ENCODE data around the gene PFKL. TPM values are rescaled to one million over a fixed set of nuclear protein-coding genes. Genes with fewer than 3 reads are reported as not detected.

PFKL gene
- total and polyA plus RNA-seq, 2 experiments from 2014 or later, result 40.3 to 106 TPM

- TF ChIP-seq REST (IDR thresholded peaks at IDR 0.05; ENCODE audit: unreplicated experiment), result no peak
- TF ChIP-seq CTCF (conservative IDR thresholded peaks at IDR 0.05; ENCODE audit: low read depth in 2 of 2), result no peak
- TF ChIP-seq CREB1 (CRISPR knock-in tag; IDR thresholded peaks at IDR 0.05; ENCODE audit: low read depth), result no peak
These were observed 4.2 kb upstream of the PFKL start (continued) for GRCh38 chr21:44295646-44296045.

DNA sequence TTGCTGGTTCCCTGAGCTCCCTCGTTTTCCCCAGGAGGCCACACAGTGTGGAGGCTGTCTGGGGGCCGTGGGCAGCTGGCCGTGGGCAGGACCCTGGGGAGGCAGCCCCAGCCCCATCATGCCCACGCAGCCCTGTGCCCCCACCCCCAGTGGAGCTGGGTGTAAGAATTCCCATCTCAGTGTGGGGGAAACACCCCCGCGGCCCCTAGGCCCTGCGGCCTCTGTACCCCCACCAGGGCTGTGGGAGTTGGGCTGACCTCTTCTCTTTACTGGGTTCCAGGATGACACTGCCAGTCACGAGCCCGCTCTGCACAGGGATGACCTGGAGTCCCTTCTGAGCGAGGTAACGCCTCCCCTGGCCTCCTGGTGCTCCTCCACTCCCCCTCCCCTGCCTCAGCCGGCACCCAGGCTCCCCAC is 3.7 kb upstream of the PFKL start:
- ATAC-seq, result no peak
- TF ChIP-seq EZH2 (IDR thresholded peaks at IDR 0.05; ENCODE audit: low read depth, unreplicated experiment) (no peak), ZNF331 (CRISPR knock-in tag; IDR thresholded peaks at IDR 0.05; ENCODE audit: low read depth) (no peak)
- peaks cover 10% of the 10 kb centered on the region for H3K27me3 Mint-ChIP-seq (ENCODE audit: insufficient read depth, low read depth, poor library complexity)

DNA sequence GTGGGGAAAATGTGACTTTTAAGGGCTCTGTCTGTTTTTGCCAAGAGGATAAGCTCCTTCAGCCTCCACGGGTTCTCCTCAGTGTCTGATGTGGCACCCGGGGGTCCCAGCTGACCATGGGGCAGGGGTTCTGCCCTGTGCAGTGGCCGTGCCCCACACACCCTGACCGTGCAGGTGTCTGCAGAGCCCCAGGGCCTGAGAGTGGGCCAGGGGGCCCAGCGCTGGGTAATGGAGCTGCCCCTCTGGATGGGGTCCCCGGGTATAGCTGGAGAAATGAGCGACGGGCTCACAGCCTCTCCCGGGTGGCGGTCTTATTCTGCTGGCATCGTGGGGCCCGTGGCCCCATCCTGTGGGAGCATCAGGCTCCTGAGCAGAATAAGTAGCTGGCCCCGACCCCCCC is 2.9 kb upstream of the PFKL start:
- Histone ChIP-seq H4K20me1 (replicated peaks; ENCODE audit: insufficient read depth) (no peaks in the 10 kb centered on the region), H3K79me2 (replicated peaks; ENCODE audit: insufficient read depth) (0 out of 2 replicates have a peak, but pooled peaks cover 3% of the 10 kb centered on the region), H3K36me3 (ENCODE audit: insufficient read depth) (no peaks in the 10 kb centered on the region), H3K4me2 (no peak overlapping the region), H3K27ac (ENCODE audit: low read depth) (no peak overlapping the region), H2AFZ (no peak overlapping the region), H3K27me3 (ENCODE audit: insufficient read depth) (peaks cover 10% of the 10 kb centered on the region; the same call in 1 of the 2 replicates), H3F3A (replicated peaks; ENCODE audit: low read depth) (0 out of 2 replicates have a peak, but pooled peaks cover 4% of the 10 kb centered on the region), H3K4me3 (no peak overlapping the region), H3K4me1 (ENCODE audit: insufficient read depth) (no peaks in the 10 kb centered on the region), H3K9me2 (ENCODE audit: insufficient read depth) (no peaks in the 10 kb centered on the region)
- no peak overlapping the region for H3K27ac Mint-ChIP-seq
- TF ChIP-seq ETS1 (IDR thresholded peaks at IDR 0.05), result no peak
- TF ChIP-seq ZNF331 (CRISPR knock-in tag; IDR thresholded peaks at IDR 0.05; ENCODE audit: low read depth), result no peak
- no peak for TF ChIP-seq STAT1 (IDR thresholded peaks at IDR 0.05; ENCODE audit: unreplicated experiment)
- TF ChIP-seq JUNB (IDR thresholded peaks at IDR 0.05; ENCODE audit: unreplicated experiment), result no peak
- no peak for TF ChIP-seq EZH2 (IDR thresholded peaks at IDR 0.05; ENCODE audit: low read depth, unreplicated experiment)
- TF ChIP-seq NANOG (IDR thresholded peaks at IDR 0.05; ENCODE audit: borderline replicate concordance), result no peak
- no peak for TF ChIP-seq ZNF114 (CRISPR knock-in tag; IDR thresholded peaks at IDR 0.05)
- TF ChIP-seq POLR2AphosphoS5 (IDR thresholded peaks at IDR 0.05; ENCODE audit: low read depth), result no peak
- 0 out of 3 replicates have a peak, but pooled peaks cover 4% of the 10 kb centered on the region for H3K4me1 Mint-ChIP-seq
- H3K36me3 Mint-ChIP-seq (ENCODE audit: low read depth), result no peaks in the 10 kb centered on the region
- H3K4me3 Mint-ChIP-seq, result no peak overlapping the region
- H3K9me3 Mint-ChIP-seq, result no peaks in the 10 kb centered on the region
- peaks cover 10% of the 10 kb centered on the region for H3K27me3 Mint-ChIP-seq (ENCODE audit: insufficient read depth, low read depth, poor library complexity)
- DNase-seq (ENCODE audit: low spot score), result no peak
- no peak for ATAC-seq

More for the DNA sequence above, 3.7 kb upstream of the PFKL start:
- H3K4me1 Mint-ChIP-seq, result 0 out of 3 replicates have a peak, but pooled peaks cover 4% of the 10 kb centered on the region
- Histone ChIP-seq H3K27ac (ENCODE audit: low read depth) (no peak overlapping the region), H3K9me2 (ENCODE audit: insufficient read depth) (no peaks in the 10 kb centered on the region), H2AFZ (no peak overlapping the region), H3K36me3 (ENCODE audit: insufficient read depth) (no peaks in the 10 kb centered on the region), H3K4me1 (ENCODE audit: insufficient read depth) (no peaks in the 10 kb centered on the region), H4K20me1 (replicated peaks; ENCODE audit: insufficient read depth) (no peaks in the 10 kb centered on the region), H3K27me3 (ENCODE audit: insufficient read depth) (peaks cover 10% of the 10 kb centered on the region; the same call in 1 of the 2 replicates), H3K79me2 (replicated peaks; ENCODE audit: insufficient read depth) (0 out of 2 replicates have a peak, but pooled peaks cover 3% of the 10 kb centered on the region), H3K4me2 (no peak overlapping the region), H3F3A (replicated peaks; ENCODE audit: low read depth) (0 out of 2 replicates have a peak, but pooled peaks cover 3% of the 10 kb centered on the region), H3K4me3 (no peak overlapping the region)
- DNase-seq (ENCODE audit: low spot score), result no peak
- H3K27ac Mint-ChIP-seq, result no peak overlapping the region
- H3K4me3 Mint-ChIP-seq, result no peak overlapping the region
- no peaks in the 10 kb centered on the region for H3K9me3 Mint-ChIP-seq
- H3K36me3 Mint-ChIP-seq (ENCODE audit: low read depth), result no peaks in the 10 kb centered on the region
